HT-29 (cell line): ENCODE measurements around the gene ARF5. TPM values are rescaled to one million over a fixed set of nuclear protein-coding genes. Genes with fewer than 3 reads are reported as not detected.
A peak's percentile ranks its signal among the peaks of the same experiment; 100 is the strongest.

Source experiments
- DNase-seq: peaks from one replicate; pipeline ENCODE4 v3.0.0-alpha.2; 2015; ENCODE audit warnings: low spot score
- total RNA-seq: library from RNA; depleted of rRNA; stranded (reverse); fragments of >200 nt; shearing (Covaris generic); gene quantifications from 2 replicates; pipeline ENCODE4 v1.2.3, GENCODE V29; 2014

Gene ARF5
- total RNA-seq, 1 experiment from 2014 or later: 349 TPM

- peak; percentile 69 for DNase-seq
Measured at GRCh38 chr7:127588697-127589482, 679 bp downstream of the ARF5 start.

- DNase-seq: no peak
Measured at GRCh38 chr7:127589896-127590295, 1.7 kb downstream of the ARF5 start.

DNA sequence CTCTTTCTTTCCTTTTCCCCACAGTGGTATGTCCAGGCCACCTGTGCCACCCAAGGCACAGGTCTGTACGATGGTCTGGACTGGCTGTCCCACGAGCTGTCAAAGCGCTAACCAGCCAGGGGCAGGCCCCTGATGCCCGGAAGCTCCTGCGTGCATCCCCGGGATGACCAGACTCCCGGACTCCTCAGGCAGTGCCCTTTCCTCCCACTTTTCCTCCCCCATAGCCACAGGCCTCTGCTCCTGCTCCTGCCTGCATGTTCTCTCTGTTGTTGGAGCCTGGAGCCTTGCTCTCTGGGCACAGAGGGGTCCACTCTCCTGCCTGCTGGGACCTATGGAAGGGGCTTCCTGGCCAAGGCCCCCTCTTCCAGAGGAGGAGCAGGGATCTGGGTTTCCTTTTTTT lies 3.0 kb downstream of the ARF5 start:
- no peak for DNase-seq

- DNase-seq: no peak
Measured at GRCh38 chr7:127591591-127591990, 3.4 kb downstream of the ARF5 start.

DNA sequence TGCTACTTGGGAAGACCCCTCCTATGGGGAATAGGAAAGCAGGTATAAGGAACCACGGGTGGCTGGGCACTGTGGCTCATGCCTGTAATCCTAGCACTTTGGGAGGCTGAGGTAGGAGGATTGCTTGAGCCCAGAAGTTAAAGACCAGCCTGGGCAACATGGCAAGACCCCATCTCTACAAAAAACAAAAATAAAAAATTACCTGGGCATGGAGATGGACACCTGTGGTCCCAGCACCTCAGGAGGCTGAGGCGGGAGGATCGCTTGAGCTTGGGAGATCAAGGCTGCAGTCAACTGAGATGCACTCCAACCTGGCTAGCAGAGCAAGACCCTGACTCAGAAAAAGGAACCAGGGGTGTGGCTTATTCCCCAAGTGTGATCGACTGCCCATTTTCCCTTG lies 4.3 kb downstream of the ARF5 start:
- DNase-seq: no peak

- DNase-seq: no peak
Measured at GRCh38 chr7:127594490-127594889, 6.3 kb downstream of the ARF5 start.

GRCh38 chr7:127595737-127596136 lies 7.5 kb downstream of the ARF5 start:
- DNase-seq: no peak

GRCh38 chr7:127598318-127598717 lies 10.1 kb downstream of the ARF5 start:
- peak; percentile 53 for DNase-seq

DNA sequence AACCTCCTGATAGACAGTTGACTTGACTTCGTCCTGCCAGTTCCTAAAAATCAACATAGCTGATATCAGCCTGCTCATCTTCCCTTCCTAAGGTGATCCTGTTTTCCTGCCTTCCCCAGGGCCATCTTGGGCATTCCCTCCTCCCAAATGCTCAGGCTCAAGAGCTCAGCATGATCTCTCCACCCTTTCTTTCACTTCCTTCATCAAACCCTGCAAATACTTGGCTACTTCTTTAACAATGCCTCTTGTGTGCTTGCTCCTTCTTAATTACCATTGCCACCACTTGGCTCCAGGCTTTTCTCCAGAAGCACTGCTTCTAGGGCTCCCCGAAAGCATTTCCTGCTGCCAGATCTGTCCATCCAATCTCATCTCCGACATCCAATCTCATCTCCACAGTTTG lies 12.7 kb downstream of the ARF5 start:
- no peak for DNase-seq

GRCh38 chr7:127608446-127608845 lies 20.2 kb downstream of the ARF5 start:
- DNase-seq: no peak

DNA sequence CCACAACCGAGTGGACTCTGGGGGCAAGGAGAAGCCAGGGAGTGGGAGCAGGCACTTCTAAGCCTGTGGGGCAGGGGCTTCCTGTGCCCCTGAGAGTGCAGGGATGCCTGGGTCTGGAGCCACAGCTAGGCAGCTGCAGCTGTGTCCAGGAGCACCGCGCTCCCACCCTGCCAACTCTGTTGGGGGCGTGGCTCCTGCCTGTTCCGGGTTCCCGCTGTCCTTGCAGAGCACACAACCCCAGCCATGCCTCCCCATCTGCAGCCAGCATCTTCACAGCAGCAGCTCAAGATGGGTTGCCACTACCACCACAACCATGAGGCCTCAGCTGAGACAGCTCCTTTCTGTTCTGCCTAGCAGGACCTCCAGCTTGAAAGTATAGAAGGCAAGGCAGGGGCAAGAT lies 21.1 kb downstream of the ARF5 start:
- no peak for DNase-seq

GRCh38 chr7:127612263-127612662 lies 24.1 kb downstream of the ARF5 start:
- no peak for DNase-seq

DNA sequence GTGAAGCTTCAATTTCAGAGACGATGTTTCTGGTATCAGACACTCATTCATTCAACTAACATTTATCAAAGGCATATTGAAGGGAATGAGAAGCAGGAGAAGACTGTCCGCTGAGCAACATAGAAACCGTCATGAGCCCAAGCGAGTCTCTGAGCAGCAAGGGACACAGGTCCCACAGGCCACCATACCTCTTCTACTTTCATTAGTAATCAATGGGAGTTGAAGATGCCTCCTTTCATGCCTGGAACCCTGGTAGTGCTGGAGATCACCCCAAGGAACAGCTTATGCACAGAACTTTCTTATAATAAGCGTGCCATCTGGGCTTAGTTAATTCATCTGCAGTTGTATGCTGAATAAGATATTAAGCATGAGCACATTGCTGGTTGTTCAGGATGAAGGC lies 28.5 kb downstream of the ARF5 start:
- no peak for DNase-seq

- no peak for DNase-seq
Measured at GRCh38 chr7:127618042-127618441, 29.8 kb downstream of the ARF5 start, which contains the start of gene PAX4. PAX4 (minus strand) TSS chr7:127618142; CDS start chr7:127615928, 2,214 bp downstream.

GRCh38 chr7:127618775-127619174 lies 30.6 kb downstream of the ARF5 start:
- DNase-seq: no peak

GRCh38 chr7:127619681-127620405 lies 31.6 kb downstream of the ARF5 start:
- DNase-seq: no peak

GRCh38 chr7:127620406-127621233 lies 32.4 kb downstream of the ARF5 start:
- no peak for DNase-seq

DNA sequence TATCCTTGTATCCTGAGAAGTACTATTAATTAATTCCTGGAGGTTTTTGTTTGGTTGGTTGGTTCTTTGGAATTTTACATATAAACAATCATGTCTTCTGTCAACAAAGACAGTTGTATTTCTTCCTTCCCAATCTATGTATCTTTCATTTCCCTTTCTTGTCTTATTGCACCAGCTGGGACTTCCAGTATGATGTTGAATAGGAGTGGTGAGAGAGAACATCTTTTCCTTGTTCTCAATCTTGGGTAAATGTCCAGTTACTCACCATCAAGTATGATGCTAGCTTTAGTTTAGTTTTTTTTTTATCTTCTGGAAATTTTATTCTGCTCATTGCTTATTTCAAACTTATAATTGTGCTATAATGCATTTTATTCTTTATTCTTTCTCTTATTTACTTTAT lies 37.1 kb downstream of the ARF5 start:
- no peak for DNase-seq

DNA sequence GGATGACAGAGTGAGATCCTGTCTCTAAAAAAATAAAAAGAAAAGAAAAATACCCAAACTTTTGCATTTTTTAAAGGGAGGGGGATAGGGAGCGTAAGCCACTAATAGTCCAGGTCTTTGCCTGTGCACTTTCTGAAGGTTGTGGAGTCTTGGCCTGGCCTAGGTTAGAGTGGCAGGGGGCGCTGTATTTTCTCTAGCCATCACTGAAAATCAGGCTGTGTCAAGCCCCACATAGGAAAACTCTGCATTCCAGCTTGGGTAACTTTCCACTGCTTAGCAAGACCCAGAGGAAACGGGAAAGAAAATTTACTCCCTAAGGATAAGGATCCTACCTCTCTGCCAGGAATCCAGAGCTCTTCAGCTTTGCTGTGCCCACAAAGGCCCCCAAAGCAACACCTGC lies 40.2 kb downstream of the ARF5 start:
- DNase-seq: no peak

DNA sequence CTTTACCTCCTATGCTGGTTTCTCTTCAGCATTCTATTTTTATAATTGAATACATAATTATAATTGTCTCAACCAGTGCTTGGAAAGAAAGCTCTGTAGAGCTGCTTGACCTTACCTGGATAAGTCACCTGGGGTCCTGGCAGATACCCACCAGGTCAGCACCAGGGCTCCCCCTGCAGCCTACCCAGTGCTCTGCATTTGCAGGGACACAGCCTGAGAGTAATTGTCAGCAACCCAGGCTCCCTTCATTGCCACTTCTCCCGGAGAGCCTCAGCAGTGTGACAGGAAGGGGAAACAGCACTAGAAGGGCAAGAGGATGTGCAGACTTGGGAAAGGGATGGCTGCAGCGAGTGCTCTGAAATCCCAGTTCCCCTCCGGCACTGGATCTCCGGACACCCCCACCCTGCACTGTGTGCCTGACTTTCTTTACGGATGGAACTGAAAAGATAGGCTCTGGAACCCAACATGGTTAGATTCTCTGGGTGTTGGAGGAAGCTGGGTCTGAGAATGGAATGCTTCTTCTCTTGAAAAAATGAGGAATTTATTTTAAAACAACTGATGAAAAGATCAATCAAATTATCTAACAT lies 41.1 kb downstream of the ARF5 start:
- peak; percentile 56 for DNase-seq

DNA sequence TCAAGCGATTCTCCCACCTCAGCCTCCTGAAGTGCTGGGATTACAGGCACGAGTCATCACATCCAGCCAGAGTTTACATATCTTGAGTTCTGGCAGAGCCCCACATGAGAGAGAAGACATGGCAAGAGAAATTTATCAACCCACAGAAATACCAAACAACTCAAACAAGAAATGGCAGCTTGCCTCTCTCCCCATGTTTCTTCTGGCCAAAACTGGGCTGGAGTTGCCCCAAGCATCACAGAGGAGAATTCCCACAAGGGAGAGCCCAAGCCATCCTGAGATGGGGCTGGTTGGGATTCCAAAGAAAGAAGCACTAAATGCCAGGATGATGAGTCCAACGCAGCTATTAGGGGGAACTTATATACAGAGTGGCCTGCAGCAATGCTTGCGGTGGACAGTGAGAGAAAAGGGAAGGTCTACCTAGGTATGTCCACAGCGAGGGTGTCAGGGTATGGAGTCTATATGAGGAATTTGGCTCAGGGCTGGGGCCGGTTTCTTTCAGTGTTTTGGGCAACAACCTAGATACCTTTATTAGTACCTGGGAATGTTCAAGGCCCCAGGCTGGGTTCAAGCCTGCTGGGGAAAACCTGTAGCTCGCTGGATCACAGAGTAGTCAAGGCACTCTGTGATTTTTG lies 44.2 kb downstream of the ARF5 start:
- no peak for DNase-seq
